Suppressor macrophage (primary cell): ENCODE results near the gene OR51B2.

ENCODE experiments used
- DNase-seq, 4 experiments: peaks; one replicate each; pipeline ENCODE4 v3.0.0-alpha.2; 2020 to 2022

The OR51B2 gene

DNA sequence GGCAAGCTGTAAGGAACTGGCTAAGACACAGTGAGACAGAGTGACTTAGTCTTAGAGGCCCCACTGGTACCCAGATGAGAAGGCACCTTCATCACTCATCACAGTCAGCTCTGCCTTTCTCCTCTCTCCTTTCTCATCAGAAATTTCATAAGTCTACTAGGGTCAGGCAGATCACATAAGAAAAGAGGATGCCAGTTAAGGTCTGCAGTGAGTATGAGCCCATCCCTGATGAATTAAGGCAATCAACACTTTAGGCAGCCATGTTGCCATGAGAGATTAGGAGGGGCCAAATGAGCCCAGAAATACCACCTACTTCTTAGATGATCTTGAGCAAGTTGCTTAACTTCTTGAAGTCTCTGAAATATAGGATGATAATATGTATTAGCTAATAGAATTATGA, 42.5 kb downstream of the OR51B2 start:
- no peak for DNase-seq

DNA sequence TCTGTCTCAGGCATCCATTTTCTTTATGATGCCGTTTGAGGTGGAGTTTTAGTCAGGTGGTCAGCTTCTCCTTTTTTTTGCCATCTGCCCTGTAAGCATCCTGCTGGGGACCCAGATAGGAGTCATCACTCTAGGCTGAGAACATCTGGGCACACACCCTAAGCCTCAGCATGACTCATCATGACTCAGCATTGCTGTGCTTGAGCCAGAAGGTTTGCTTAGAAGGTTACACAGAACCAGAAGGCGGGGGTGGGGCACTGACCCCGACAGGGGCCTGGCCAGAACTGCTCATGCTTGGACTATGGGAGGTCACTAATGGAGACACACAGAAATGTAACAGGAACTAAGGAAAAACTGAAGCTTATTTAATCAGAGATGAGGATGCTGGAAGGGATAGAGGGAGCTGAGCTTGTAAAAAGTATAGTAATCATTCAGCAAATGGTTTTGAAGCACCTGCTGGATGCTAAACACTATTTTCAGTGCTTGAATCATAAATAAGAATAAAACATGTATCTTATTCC, 43.5 kb downstream of the OR51B2 start:
- DNase-seq, result peak; percentile 77 to 92 (median 81)

DNA sequence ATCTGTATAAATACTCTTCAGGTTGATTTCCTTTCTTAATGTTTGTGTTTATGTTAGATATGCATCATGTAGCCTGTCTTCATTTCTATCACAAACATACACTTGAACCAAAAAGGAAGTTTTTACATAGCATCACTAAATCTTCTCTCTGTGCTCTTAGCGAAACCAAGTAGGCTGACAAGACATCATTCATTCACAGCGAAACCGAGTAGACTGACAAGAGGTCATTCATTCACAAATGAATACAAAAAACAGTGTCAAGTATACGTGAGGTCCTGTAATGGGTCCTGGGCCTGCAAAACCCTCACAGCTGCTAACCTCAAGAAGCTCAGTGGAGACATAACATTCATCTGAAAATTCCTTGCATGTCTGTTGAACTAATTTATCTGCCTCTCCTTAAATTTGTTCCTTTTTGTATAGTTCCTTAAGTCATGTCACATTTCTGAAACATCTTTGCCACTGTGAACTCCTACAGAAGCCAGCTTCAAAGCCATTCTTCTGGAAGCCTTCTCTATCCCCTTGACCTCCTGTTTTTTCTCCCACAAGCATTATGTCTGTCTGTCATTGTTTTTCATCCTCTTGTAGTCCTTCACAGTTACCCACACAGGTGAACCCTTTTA, 44.5 kb downstream of the OR51B2 start:
- DNase-seq, result no peak

DNA sequence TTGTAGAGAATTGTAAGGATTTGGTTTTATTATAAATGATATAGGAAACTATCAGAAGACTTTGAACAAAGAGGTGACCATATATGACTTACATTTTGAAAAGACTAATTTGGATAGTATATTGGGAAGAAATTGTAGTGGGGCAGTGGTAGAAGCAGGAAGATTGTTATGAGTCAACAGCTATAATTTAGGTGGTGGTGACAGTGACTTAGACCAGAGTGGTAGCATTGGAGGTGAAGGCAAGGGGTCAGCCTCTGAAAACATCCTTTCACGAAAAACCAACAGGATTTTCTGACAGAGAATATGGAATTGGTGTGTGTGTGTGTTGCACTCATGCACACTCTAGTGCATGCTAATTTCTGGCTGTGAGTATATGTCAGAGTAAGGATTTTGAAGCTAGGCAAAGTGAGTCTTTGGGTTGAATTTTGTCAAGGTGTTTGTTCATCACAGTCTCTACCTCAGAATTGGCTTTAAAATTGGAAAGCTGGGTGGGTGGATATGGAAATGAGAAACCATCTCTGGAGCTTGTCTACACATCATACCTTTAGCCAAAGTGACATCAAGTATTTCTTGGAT, 46.2 kb downstream of the OR51B2 start:
- no peak for DNase-seq

DNA sequence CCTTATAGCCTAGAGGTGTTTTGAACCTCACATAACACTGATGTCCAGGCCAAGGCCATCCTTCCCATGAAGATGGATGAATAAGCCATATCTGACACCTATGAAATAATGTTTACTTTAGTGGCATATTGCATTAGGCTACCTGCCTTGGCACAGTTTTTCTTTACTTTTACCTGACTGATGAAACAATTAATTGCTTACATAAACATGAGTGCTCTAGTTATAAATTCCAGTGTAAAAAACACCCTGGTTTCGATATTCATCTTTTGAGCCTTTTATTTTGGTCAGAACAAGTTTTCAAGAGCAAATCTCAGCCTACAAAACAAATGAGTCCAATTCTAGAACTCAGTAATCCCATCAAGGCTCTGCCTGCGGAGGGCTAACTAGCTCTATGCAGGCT, 47.4 kb downstream of the OR51B2 start:
- no peak for DNase-seq

DNA sequence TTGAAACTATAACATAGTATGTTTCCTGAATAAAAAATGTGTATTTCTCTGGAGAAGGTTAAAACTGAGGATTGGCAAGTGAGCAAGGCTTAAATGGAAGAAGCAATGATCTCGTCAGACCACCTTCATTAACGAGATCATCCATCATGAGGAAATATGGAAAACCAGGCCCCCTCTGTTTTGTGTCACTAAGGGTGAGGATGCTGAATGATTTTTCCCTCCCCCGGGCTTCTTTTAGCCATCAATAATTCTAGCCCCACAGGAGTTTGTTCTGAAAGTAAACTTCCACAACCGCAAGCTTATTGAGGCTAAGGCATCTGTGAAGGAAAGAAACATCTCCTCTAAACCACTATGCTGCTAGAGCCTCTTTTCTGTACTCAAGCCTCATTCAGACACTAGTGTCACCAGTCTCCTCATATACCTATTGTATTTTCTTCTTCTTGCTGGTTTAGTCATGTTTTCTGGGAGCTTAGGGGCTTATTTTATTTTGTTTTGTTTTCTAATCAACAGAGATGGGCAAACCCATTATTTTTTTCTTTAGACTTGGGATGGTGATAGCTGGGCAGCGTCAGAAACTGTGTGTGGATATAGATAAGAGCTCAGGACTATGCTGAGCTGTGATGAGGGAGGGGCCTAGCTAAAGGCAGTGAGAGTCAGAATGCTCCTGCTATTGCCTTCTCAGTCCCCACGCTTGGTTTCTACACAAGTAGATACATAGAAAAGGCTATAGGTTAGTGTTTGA, 48.6 kb downstream of the OR51B2 start:
- no peak for DNase-seq

DNA sequence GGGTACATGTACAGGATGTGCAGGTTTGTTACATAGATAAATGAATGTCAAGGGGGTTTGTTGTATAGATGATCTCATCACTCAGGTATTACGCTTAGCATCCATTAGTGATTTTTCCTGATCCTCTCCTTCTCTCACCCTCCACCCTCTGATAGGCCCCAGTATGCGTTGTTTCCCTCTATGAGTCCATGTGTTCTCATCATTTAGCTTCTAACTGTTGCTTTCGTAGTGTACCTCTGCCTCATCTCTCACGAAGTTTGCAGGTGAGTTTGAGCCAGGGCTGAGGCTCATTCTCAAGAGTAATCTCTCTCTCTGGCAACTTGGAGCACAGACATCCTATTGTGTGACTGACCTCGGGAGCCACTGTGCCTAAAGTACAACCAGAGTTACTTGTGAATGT, 49.7 kb downstream of the OR51B2 start:
- no peak for DNase-seq
